A549 (cell line): ENCODE results near the gene SWAP70.

Source experiments
- CHD4 ChIP-seq: fragments of 200-600 bp; sonication (generic); IDR thresholded peaks from 2 replicates; pipeline ENCODE4 v1.6.1; 2016; ENCODE audit warnings: antibody characterized with exemption, mild to moderate bottlenecking, borderline replicate concordance
- KDM1A ChIP-seq: fragments of 200-600 bp; sonication (generic); IDR thresholded peaks from 2 replicates; pipeline ENCODE4 v1.6.1; 2016; ENCODE audit warnings: low read depth, mild to moderate bottlenecking
- POLR2A ChIP-seq: IDR thresholded peaks from 2 replicates; pipeline ENCODE4 v1.6.1; 2012; ENCODE audit warnings: mild to moderate bottlenecking, low read length
- RAD21 ChIP-seq, 2 experiments: fragments of >200 bp in 1 of 2; sonication (Bioruptor Twin) in 1 of 2; formaldehyde crosslinking in 1 of 2; IDR thresholded peaks in 1 of 2; conservative IDR thresholded peaks in 1 of 2; 2 replicates in 1 of 2; 3 replicates in 1 of 2; pipeline ENCODE4 v1.6.1; 2012 to 2018; ENCODE audit warnings: inconsistent platforms in 1 of 2
- RCOR1 ChIP-seq: fragments of 150-350 bp; IDR thresholded peaks from 2 replicates; pipeline ENCODE4 v1.6.1; 2014; ENCODE audit warnings: antibody characterized with exemption, low read length, low read depth
- SMC3 ChIP-seq: fragments of >200 bp; sonication (Bioruptor Twin); formaldehyde crosslinking; IDR thresholded peaks from 3 replicates; pipeline ENCODE4 v1.6.1; 2018; ENCODE audit warnings: inconsistent platforms
- SREBF2 ChIP-seq: fragments of 450-650 bp; IDR thresholded peaks from 2 replicates; pipeline ENCODE4 v1.6.1; 2014; ENCODE audit warnings: mild to moderate bottlenecking, moderate library complexity
- TF ChIP-seq, protein P1 (sequence below): IDR thresholded peaks from 2 replicates; pipeline ENCODE4 v1.6.1; 2012
- TF ChIP-seq, protein P2 (sequence below): fragments of >200 bp; sonication (Bioruptor Twin); formaldehyde crosslinking; IDR thresholded peaks from 3 replicates; pipeline ENCODE4 v1.5.1; 2016
- TF ChIP-seq, protein P3 (sequence below): fragments of 250-450 bp; sonication (Bioruptor Pico); IDR thresholded peaks from 2 replicates; pipeline ENCODE4 v1.5.0; 2020; ENCODE audit warnings: low read depth, mild to moderate bottlenecking, moderate library complexity
- TF ChIP-seq, protein P4 (sequence below): fragments of 200-600 bp; sonication (generic); IDR thresholded peaks from 2 replicates; pipeline ENCODE4 v1.6.1; 2016; ENCODE audit warnings: antibody characterized with exemption, mild to moderate bottlenecking, moderate library complexity

DNA sequence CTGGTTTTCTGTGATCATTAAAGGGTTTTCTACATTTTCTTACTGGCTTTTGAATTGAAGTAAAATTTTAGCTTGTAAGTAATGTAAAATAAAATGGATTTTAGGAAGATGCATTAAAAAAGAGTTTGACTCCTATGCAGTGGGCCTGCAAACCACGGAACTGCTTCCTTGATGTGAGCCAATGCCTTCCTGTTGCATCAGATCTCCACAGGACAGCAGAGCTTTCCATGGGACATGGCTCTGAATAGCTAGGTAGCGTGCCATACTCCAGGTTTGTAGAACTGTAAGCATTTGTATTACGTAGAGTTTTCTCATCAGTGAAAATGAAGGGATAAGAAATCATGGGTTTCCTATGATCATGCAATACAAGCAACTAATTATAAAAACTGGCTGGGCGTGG, 133.4 kb downstream of the SWAP70 start:
- TF ChIP-seq RAD21 (conservative IDR thresholded peaks at IDR 0.05 in 1 of 2, IDR thresholded peaks at IDR 0.05 in 1 of 2) (no peak), CHD4 (no peak), KDM1A (no peak), RCOR1 (no peak), SREBF2 (no peak), POLR2A (no peak), SMC3 (no peak)
- TF ChIP-seq, protein P1, sequence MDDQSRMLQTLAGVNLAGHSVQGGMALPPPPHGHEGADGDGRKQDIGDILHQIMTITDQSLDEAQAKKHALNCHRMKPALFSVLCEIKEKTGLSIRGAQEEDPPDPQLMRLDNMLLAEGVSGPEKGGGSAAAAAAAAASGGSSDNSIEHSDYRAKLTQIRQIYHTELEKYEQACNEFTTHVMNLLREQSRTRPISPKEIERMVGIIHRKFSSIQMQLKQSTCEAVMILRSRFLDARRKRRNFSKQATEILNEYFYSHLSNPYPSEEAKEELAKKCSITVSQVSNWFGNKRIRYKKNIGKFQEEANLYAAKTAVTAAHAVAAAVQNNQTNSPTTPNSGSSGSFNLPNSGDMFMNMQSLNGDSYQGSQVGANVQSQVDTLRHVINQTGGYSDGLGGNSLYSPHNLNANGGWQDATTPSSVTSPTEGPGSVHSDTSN = no peak
- TF ChIP-seq, protein P2, sequence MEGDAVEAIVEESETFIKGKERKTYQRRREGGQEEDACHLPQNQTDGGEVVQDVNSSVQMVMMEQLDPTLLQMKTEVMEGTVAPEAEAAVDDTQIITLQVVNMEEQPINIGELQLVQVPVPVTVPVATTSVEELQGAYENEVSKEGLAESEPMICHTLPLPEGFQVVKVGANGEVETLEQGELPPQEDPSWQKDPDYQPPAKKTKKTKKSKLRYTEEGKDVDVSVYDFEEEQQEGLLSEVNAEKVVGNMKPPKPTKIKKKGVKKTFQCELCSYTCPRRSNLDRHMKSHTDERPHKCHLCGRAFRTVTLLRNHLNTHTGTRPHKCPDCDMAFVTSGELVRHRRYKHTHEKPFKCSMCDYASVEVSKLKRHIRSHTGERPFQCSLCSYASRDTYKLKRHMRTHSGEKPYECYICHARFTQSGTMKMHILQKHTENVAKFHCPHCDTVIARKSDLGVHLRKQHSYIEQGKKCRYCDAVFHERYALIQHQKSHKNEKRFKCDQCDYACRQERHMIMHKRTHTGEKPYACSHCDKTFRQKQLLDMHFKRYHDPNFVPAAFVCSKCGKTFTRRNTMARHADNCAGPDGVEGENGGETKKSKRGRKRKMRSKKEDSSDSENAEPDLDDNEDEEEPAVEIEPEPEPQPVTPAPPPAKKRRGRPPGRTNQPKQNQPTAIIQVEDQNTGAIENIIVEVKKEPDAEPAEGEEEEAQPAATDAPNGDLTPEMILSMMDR = no peak
- TF ChIP-seq, protein P3, sequence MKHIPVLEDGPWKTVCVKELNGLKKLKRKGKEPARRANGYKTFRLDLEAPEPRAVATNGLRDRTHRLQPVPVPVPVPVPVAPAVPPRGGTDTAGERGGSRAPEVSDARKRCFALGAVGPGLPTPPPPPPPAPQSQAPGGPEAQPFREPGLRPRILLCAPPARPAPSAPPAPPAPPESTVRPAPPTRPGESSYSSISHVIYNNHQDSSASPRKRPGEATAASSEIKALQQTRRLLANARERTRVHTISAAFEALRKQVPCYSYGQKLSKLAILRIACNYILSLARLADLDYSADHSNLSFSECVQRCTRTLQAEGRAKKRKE (CRISPR knock-in tag) = no peak
- TF ChIP-seq, protein P4, sequence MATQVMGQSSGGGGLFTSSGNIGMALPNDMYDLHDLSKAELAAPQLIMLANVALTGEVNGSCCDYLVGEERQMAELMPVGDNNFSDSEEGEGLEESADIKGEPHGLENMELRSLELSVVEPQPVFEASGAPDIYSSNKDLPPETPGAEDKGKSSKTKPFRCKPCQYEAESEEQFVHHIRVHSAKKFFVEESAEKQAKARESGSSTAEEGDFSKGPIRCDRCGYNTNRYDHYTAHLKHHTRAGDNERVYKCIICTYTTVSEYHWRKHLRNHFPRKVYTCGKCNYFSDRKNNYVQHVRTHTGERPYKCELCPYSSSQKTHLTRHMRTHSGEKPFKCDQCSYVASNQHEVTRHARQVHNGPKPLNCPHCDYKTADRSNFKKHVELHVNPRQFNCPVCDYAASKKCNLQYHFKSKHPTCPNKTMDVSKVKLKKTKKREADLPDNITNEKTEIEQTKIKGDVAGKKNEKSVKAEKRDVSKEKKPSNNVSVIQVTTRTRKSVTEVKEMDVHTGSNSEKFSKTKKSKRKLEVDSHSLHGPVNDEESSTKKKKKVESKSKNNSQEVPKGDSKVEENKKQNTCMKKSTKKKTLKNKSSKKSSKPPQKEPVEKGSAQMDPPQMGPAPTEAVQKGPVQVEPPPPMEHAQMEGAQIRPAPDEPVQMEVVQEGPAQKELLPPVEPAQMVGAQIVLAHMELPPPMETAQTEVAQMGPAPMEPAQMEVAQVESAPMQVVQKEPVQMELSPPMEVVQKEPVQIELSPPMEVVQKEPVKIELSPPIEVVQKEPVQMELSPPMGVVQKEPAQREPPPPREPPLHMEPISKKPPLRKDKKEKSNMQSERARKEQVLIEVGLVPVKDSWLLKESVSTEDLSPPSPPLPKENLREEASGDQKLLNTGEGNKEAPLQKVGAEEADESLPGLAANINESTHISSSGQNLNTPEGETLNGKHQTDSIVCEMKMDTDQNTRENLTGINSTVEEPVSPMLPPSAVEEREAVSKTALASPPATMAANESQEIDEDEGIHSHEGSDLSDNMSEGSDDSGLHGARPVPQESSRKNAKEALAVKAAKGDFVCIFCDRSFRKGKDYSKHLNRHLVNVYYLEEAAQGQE = no peak
